Endodermal cell (in vitro differentiated cells): ENCODE results near the gene MGLL. TPM values are rescaled to one million over a fixed set of nuclear protein-coding genes. Genes with fewer than 3 reads are reported as not detected.

Experiments used
- DNase-seq: peaks from one replicate; pipeline ENCODE4 v3.0.0-alpha.2; 2017
- H3K27ac ChIP-seq: 2 replicates; pipeline ENCODE4 v1.5.1; 2013; ENCODE audit warnings: mild to moderate bottlenecking, low read depth, low read length, moderate library complexity
- H3K27me3 ChIP-seq: 2 replicates; pipeline ENCODE4 v1.6.1; 2013; ENCODE audit warnings: mild to moderate bottlenecking, low read length, moderate library complexity; ENCODE audit not compliant: insufficient read depth, control insufficient read depth, poor library complexity, severe bottlenecking
- H3K36me3 ChIP-seq: 2 replicates; pipeline ENCODE4 v1.7.0; 2013; ENCODE audit warnings: mild to moderate bottlenecking, low read length, moderate library complexity; ENCODE audit not compliant: control insufficient read depth, insufficient read depth
- H3K4me1 ChIP-seq: one replicate; pipeline ENCODE4 v1.7.0; 2013; ENCODE audit warnings: low read length; ENCODE audit not compliant: control insufficient read depth, insufficient read depth
- H3K4me3 ChIP-seq: 2 replicates; pipeline ENCODE4 v1.5.1; 2013; ENCODE audit warnings: mild to moderate bottlenecking, low read length, moderate library complexity
- H3K9ac ChIP-seq: 2 replicates; pipeline ENCODE4 v1.6.1; 2013; ENCODE audit warnings: mild to moderate bottlenecking, low read length, moderate library complexity; ENCODE audit not compliant: poor library complexity, severe bottlenecking; ENCODE audit errors: extremely low read depth
- H3K9me3 ChIP-seq: 2 replicates; pipeline ENCODE4 v1.6.1; 2013; ENCODE audit warnings: mild to moderate bottlenecking, low read length, moderate library complexity; ENCODE audit not compliant: control insufficient read depth
- H3K27ac Mint-ChIP-seq: 2 replicates; pipeline ENCODE4 v1.8.0; 2020; ENCODE audit warnings: mixed read lengths
- H3K27me3 Mint-ChIP-seq: 2 replicates; pipeline ENCODE4 v1.8.0; 2021; ENCODE audit warnings: mild to moderate bottlenecking, mixed read lengths; ENCODE audit not compliant: insufficient read depth
- H3K36me3 Mint-ChIP-seq: 2 replicates; pipeline ENCODE4 v1.8.0; 2020; ENCODE audit warnings: low read depth, mixed read lengths
- H3K4me1 Mint-ChIP-seq: 2 replicates; pipeline ENCODE4 v1.8.0; 2020; ENCODE audit warnings: mixed read lengths
- H3K4me3 Mint-ChIP-seq: 2 replicates; pipeline ENCODE4 v1.8.0; 2020; ENCODE audit warnings: mild to moderate bottlenecking, moderate library complexity, mixed read lengths
- H3K9me3 Mint-ChIP-seq: 2 replicates; pipeline ENCODE4 v1.8.0; 2020; ENCODE audit warnings: mild to moderate bottlenecking, mixed read lengths
- CTCF ChIP-seq: fragments of 200-600 bp; sonication (generic); conservative IDR thresholded peaks from 2 replicates; pipeline ENCODE4 v1.5.0; 2021; ENCODE audit warnings: antibody characterized with exemption, mild to moderate bottlenecking
- WGBS, 2 experiments: methylation state at CpG; one replicate each; pipeline versions ENCODE4 v1.1.5 to v1.1.7; 2013; ENCODE audit warnings: missing lambda C conversion rate in 2 of 2, mixed read lengths in 1 of 2; ENCODE audit not compliant: insufficient coverage in 1 of 2, insufficient read length in 1 of 2; 5-methylcytosine and 5-hydroxymethylcytosine counted together
- total RNA-seq, 2 donors: library from RNA; stranded (reverse); fragmentation: NEBNext Ultra II Directional in 1 of 2; extraction: Animal tissue kit (Norgen Biotek cat#: 25700) in 1 of 2; gene quantifications; 2 replicates in 1 of 2; 3 replicates in 1 of 2; pipeline ENCODE4 v1.2.1, GENCODE V29; 2021

MGLL gene
- total RNA-seq, 2 donors from 2014 or later, result 0.22 TPM; not detected in 1

GRCh38 chr3:127803619-127804018 is 18.7 kb downstream of the MGLL start:
- Mint-ChIP-seq H3K36me3 (no peaks in the 10 kb centered on the region), H3K4me3 (no peak overlapping the region), H3K27me3 (peaks cover 6% of the 10 kb centered on the region), H3K4me1 (no peaks in the 10 kb centered on the region), H3K27ac (no peak overlapping the region), H3K9me3 (no peaks in the 10 kb centered on the region)
- Histone ChIP-seq H3K27me3 (no peaks in the 10 kb centered on the region), H3K36me3 (no peaks in the 10 kb centered on the region), H3K9ac (no peak overlapping the region), H3K4me1 (no peaks in the 10 kb centered on the region), H3K9me3 (no peaks in the 10 kb centered on the region), H3K4me3 (no peak overlapping the region), H3K27ac (no peak overlapping the region)
- DNase-seq, result no peak
- 63 to 80% methylated on average over 3 to 4 of the region's 4 CpGs for WGBS, 2 experiments
- TF ChIP-seq CTCF, result no peak

GRCh38 chr3:127802606-127803005 is 19.7 kb downstream of the MGLL start:
- DNase-seq, result no peak
- Mint-ChIP-seq H3K36me3 (no peaks in the 10 kb centered on the region), H3K27me3 (no peaks in the 10 kb centered on the region), H3K27ac (no peak overlapping the region), H3K9me3 (no peaks in the 10 kb centered on the region), H3K4me3 (no peak overlapping the region), H3K4me1 (no peaks in the 10 kb centered on the region)
- Histone ChIP-seq H3K9me3 (no peaks in the 10 kb centered on the region), H3K27me3 (no peaks in the 10 kb centered on the region), H3K4me1 (no peaks in the 10 kb centered on the region), H3K9ac (no peak overlapping the region), H3K36me3 (no peaks in the 10 kb centered on the region), H3K4me3 (no peak overlapping the region), H3K27ac (no peak overlapping the region)
- WGBS, 2 experiments, result 91 to 95% methylated on average over 5 to 6 of the region's 6 CpGs
- TF ChIP-seq CTCF, result no peak

- no peaks in the 10 kb centered on the region for H3K4me1 Mint-ChIP-seq
Observed at GRCh38 chr3:127801731-127802313, 20.5 kb downstream of the MGLL start.

More at GRCh38 chr3:127801731-127802313, 20.5 kb downstream of the MGLL start:
- no peaks in the 10 kb centered on the region for H3K36me3 ChIP-seq
- no peaks in the 10 kb centered on the region for H3K4me1 ChIP-seq
- H3K4me3 ChIP-seq, result no peak overlapping the region
- no peaks in the 10 kb centered on the region for H3K9me3 ChIP-seq
- no peak for TF ChIP-seq CTCF
- no peak overlapping the region for H3K27ac ChIP-seq
- WGBS, 2 experiments, result 87 to 90% methylated on average over 3 of the region's 3 CpGs
- Mint-ChIP-seq H3K27ac (no peak overlapping the region), H3K27me3 (no peaks in the 10 kb centered on the region), H3K4me3 (no peak overlapping the region), H3K36me3 (no peaks in the 10 kb centered on the region), H3K9me3 (no peaks in the 10 kb centered on the region)
- no peak overlapping the region for H3K9ac ChIP-seq
- DNase-seq, result no peak
- H3K27me3 ChIP-seq, result no peaks in the 10 kb centered on the region
